A549 (cell line): ENCODE measurements around the gene STIM1.

ENCODE experiments used
- CTCF ChIP-seq: fragments of >200 bp; sonication (Bioruptor Twin); formaldehyde crosslinking; IDR thresholded peaks from 3 replicates; pipeline ENCODE4 v1.5.1; 2016
- HES2 ChIP-seq: fragments of >200 bp; sonication (Bioruptor Twin); formaldehyde crosslinking; IDR thresholded peaks from 2 replicates; pipeline ENCODE4 v1.6.1; 2016
- NR3C1 ChIP-seq: fragments of >200 bp; sonication (Bioruptor Twin); formaldehyde crosslinking; IDR thresholded peaks from 3 replicates; pipeline ENCODE4 v1.6.1; 2017
- PHF8 ChIP-seq: fragments of 200-600 bp; sonication (generic); IDR thresholded peaks from 2 replicates; pipeline ENCODE4 v1.6.1; 2016; ENCODE audit warnings: low read depth, mild to moderate bottlenecking, antibody characterized with exemption, moderate library complexity, borderline replicate concordance
- RCOR1 ChIP-seq: fragments of 150-350 bp; IDR thresholded peaks from 2 replicates; pipeline ENCODE4 v1.6.1; 2014; ENCODE audit warnings: antibody characterized with exemption, low read length, low read depth
- REST ChIP-seq: fragments of 200-600 bp; sonication (generic); IDR thresholded peaks from 2 replicates; pipeline ENCODE4 v1.6.1; 2016; ENCODE audit warnings: antibody characterized with exemption, mild to moderate bottlenecking, moderate library complexity
- RFX5 ChIP-seq: fragments of 450-650 bp; IDR thresholded peaks from 2 replicates; pipeline ENCODE4 v1.7.1; 2014; ENCODE audit warnings: antibody characterized with exemption, mild to moderate bottlenecking, moderate library complexity
- RNF2 ChIP-seq: fragments of 200-600 bp; sonication (generic); IDR thresholded peaks from 2 replicates; pipeline ENCODE4 v1.6.1; 2016; ENCODE audit warnings: low read depth, mild to moderate bottlenecking, antibody characterized with exemption, moderate library complexity, borderline replicate concordance
- USF2 ChIP-seq: fragments of 450-650 bp; IDR thresholded peaks from 2 replicates; pipeline ENCODE4 v1.6.1; 2014; ENCODE audit warnings: antibody characterized with exemption

GRCh38 chr11:4140067-4140636, 284.7 kb downstream of the STIM1 start:
- TF ChIP-seq RCOR1 = no peak
- TF ChIP-seq NR3C1 = no peak
- TF ChIP-seq RFX5 = no peak
- no peak for TF ChIP-seq REST
- TF ChIP-seq USF2 = no peak
- TF ChIP-seq CTCF = no peak
- no peak for TF ChIP-seq RNF2
- TF ChIP-seq HES2 = no peak
- TF ChIP-seq PHF8 = no peak
